Measurements from ENCODE around the gene ALS2CL. TPM values are rescaled to one million over a fixed set of nuclear protein-coding genes. Genes with fewer than 3 reads are reported as not detected.
A peak's percentile ranks its signal among the peaks of the same experiment; 100 is the strongest.

The ALS2CL gene
- total RNA-seq, 1 experiment from 2014 or later: 0.24 TPM

- Histone ChIP-seq H3K4me1 (ENCODE audit: insufficient read depth, low read length, poor library complexity, severe bottlenecking) (no peaks in the 10 kb centered on the region), H3K9me3 (ENCODE audit: low read depth, low read length, poor library complexity, severe bottlenecking) (no peaks in the 10 kb centered on the region), H3K36me3 (ENCODE audit: insufficient read depth, low read length, poor library complexity, severe bottlenecking) (no peaks in the 10 kb centered on the region), H3K27ac (ENCODE audit: low read depth, low read length, poor library complexity, severe bottlenecking) (no peak overlapping the region), H3K27me3 (replicated peaks; ENCODE audit: insufficient read depth, low read depth, low read length, poor library complexity) (no peaks in the 10 kb centered on the region), H3K4me3 (ENCODE audit: low read depth, low read length, poor library complexity, severe bottlenecking) (no peak overlapping the region)
- DNase-seq (ENCODE audit: low spot score): no peak
- no TSS peak for BruUV-seq (replicated peaks)
- intact Hi-C loops (cut with micrococcal nuclease; ENCODE audit: unreplicated experiment): no loop called here
- TF ChIP-seq, protein P1, sequence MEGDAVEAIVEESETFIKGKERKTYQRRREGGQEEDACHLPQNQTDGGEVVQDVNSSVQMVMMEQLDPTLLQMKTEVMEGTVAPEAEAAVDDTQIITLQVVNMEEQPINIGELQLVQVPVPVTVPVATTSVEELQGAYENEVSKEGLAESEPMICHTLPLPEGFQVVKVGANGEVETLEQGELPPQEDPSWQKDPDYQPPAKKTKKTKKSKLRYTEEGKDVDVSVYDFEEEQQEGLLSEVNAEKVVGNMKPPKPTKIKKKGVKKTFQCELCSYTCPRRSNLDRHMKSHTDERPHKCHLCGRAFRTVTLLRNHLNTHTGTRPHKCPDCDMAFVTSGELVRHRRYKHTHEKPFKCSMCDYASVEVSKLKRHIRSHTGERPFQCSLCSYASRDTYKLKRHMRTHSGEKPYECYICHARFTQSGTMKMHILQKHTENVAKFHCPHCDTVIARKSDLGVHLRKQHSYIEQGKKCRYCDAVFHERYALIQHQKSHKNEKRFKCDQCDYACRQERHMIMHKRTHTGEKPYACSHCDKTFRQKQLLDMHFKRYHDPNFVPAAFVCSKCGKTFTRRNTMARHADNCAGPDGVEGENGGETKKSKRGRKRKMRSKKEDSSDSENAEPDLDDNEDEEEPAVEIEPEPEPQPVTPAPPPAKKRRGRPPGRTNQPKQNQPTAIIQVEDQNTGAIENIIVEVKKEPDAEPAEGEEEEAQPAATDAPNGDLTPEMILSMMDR (conservative IDR thresholded peaks at IDR 0.05; ENCODE audit: low read depth, low read length): no peak
- TF ChIP-seq EZH2 (IDR thresholded peaks at IDR 0.05; ENCODE audit: borderline replicate concordance, low read depth, low read length, poor library complexity, severe bottlenecking): no peak
- POLR2A ChIA-PET (ENCODE audit: low non-redundant PET): no interaction called here
- CTCF ChIA-PET: no interaction called here
Observed at GRCh38 chr3:46707601-46708011, 14.1 kb upstream of the ALS2CL start.

GRCh38 chr3:46706771-46707582 is 13.5 kb upstream of the ALS2CL start:
- H3K4me3 ChIP-seq (ENCODE audit: low read depth, low read length, poor library complexity, severe bottlenecking): no peak overlapping the region
- H3K9me3 ChIP-seq (ENCODE audit: low read depth, low read length, poor library complexity, severe bottlenecking): no peaks in the 10 kb centered on the region
- POLR2A ChIA-PET (ENCODE audit: low non-redundant PET): no interaction called here
- no peaks in the 10 kb centered on the region for H3K27me3 ChIP-seq (replicated peaks; ENCODE audit: insufficient read depth, low read depth, low read length, poor library complexity)
- no peaks in the 10 kb centered on the region for H3K4me1 ChIP-seq (ENCODE audit: insufficient read depth, low read length, poor library complexity, severe bottlenecking)
- TF ChIP-seq EZH2 (IDR thresholded peaks at IDR 0.05; ENCODE audit: borderline replicate concordance, low read depth, low read length, poor library complexity, severe bottlenecking): no peak
- TF ChIP-seq, protein P1 (conservative IDR thresholded peaks at IDR 0.05; ENCODE audit: low read depth, low read length): no peak
- no peak for DNase-seq (ENCODE audit: low spot score)
- intact Hi-C loops (cut with micrococcal nuclease; ENCODE audit: unreplicated experiment): no loop called here
- CTCF ChIA-PET: no interaction called here
- no peaks in the 10 kb centered on the region for H3K36me3 ChIP-seq (ENCODE audit: insufficient read depth, low read length, poor library complexity, severe bottlenecking)
- BruUV-seq (replicated peaks): no TSS peak
- no peak overlapping the region for H3K27ac ChIP-seq (ENCODE audit: low read depth, low read length, poor library complexity, severe bottlenecking)

DNA sequence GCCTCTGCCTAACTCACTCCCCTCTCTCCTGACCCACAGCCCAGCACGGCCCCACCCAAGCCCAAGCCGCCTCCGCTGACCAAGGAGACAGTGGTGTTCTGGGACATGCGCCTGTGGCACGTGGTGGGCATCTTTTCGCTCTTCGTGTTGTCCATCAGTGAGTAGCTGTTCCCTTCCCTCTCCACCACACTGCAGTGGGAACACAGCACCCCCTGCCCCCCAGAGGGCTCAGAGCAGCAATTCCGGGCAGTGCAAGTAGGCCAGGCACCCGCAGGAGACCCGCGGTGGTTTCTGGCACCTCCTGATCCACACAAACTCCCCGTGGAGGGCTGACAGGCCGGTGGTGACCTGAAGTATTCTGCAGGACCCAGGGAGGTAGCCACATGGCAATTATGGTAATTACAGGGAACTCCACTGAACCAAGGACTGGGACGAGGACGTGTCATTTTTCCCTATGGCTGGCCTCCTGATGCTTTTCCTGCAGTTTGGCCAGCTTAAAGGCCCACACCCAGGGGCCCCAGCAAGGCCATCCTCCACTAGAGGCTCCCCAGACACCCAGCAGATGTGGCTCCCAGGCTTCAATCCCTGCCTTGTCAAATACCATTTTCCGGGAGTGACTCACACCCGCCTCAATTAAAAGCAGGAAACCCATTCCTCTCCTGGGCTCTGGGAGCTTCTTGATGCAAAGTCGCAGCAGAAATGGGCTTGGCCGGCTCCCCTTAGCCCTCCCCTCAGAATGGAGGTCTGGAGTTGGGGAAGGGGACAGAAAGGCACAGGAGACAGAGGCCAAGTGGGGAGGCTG is 12.5 kb upstream of the ALS2CL start:
- DNase-seq (ENCODE audit: low spot score): peak; percentile 68
- TF ChIP-seq, protein P1 (conservative IDR thresholded peaks at IDR 0.05; ENCODE audit: low read depth, low read length): no peak
- TF ChIP-seq EZH2 (IDR thresholded peaks at IDR 0.05; ENCODE audit: borderline replicate concordance, low read depth, low read length, poor library complexity, severe bottlenecking): no peak
- intact Hi-C loops (cut with micrococcal nuclease; ENCODE audit: unreplicated experiment): loop anchor here (1.0 kb wide), 1 partner anchor 189 kb away; no protein-coding TSS in a partner anchor
- no peak overlapping the region for H3K4me3 ChIP-seq (ENCODE audit: low read depth, low read length, poor library complexity, severe bottlenecking)
- H3K4me1 ChIP-seq (ENCODE audit: insufficient read depth, low read length, poor library complexity, severe bottlenecking): no peaks in the 10 kb centered on the region
- no peak overlapping the region for H3K27ac ChIP-seq (ENCODE audit: low read depth, low read length, poor library complexity, severe bottlenecking)
- BruUV-seq (replicated peaks): no TSS peak
- no peaks in the 10 kb centered on the region for H3K9me3 ChIP-seq (ENCODE audit: low read depth, low read length, poor library complexity, severe bottlenecking)
- no peaks in the 10 kb centered on the region for H3K36me3 ChIP-seq (ENCODE audit: insufficient read depth, low read length, poor library complexity, severe bottlenecking)
- POLR2A ChIA-PET (ENCODE audit: low non-redundant PET): no interaction called here
- H3K27me3 ChIP-seq (replicated peaks; ENCODE audit: insufficient read depth, low read depth, low read length, poor library complexity): no peaks in the 10 kb centered on the region
- CTCF ChIA-PET: no interaction called here

Data from A673 (cell line).